ENCODE results near the gene SNCAIP.

DNA sequence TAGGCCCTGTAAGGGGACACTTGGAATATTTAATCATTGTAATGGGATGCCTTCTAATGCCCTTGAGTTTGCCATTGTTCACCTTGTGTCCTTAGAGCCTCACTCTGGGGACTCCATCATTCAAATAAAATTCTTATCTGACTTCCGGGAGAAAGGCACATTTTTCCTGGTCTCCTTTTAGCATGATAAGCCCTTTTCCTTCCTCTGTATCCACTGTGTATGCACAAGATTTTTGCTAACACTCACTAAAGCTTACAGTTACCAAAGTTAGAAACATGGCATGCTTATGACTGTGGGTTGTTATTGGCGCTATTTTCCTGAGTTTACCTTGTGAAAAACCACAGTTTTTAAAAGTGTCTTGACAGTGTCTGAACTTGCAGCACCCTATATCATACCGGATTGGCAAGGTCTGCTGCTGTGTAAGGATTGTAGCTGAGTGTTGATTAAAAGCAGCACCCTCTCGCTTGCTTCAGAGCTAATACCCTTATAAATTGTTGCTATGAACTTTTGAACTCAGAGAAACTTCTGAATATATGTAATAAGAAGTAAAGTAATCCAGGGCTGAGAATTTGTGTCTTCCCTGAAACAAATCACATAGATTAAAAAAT lies 46.4 kb downstream of the SNCAIP start:
- TF ChIP-seq POLR2AphosphoS5 (IDR thresholded peaks at IDR 0.05; ENCODE audit: low read depth) (no peak), SPI1 (IDR thresholded peaks at IDR 0.05; ENCODE audit: borderline replicate concordance, low read depth) (no peak)
- TF ChIP-seq, protein P1, sequence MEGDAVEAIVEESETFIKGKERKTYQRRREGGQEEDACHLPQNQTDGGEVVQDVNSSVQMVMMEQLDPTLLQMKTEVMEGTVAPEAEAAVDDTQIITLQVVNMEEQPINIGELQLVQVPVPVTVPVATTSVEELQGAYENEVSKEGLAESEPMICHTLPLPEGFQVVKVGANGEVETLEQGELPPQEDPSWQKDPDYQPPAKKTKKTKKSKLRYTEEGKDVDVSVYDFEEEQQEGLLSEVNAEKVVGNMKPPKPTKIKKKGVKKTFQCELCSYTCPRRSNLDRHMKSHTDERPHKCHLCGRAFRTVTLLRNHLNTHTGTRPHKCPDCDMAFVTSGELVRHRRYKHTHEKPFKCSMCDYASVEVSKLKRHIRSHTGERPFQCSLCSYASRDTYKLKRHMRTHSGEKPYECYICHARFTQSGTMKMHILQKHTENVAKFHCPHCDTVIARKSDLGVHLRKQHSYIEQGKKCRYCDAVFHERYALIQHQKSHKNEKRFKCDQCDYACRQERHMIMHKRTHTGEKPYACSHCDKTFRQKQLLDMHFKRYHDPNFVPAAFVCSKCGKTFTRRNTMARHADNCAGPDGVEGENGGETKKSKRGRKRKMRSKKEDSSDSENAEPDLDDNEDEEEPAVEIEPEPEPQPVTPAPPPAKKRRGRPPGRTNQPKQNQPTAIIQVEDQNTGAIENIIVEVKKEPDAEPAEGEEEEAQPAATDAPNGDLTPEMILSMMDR (IDR thresholded peaks at IDR 0.05; ENCODE audit: insufficient read depth, low read length): no peak
- TF ChIP-seq, protein P2, sequence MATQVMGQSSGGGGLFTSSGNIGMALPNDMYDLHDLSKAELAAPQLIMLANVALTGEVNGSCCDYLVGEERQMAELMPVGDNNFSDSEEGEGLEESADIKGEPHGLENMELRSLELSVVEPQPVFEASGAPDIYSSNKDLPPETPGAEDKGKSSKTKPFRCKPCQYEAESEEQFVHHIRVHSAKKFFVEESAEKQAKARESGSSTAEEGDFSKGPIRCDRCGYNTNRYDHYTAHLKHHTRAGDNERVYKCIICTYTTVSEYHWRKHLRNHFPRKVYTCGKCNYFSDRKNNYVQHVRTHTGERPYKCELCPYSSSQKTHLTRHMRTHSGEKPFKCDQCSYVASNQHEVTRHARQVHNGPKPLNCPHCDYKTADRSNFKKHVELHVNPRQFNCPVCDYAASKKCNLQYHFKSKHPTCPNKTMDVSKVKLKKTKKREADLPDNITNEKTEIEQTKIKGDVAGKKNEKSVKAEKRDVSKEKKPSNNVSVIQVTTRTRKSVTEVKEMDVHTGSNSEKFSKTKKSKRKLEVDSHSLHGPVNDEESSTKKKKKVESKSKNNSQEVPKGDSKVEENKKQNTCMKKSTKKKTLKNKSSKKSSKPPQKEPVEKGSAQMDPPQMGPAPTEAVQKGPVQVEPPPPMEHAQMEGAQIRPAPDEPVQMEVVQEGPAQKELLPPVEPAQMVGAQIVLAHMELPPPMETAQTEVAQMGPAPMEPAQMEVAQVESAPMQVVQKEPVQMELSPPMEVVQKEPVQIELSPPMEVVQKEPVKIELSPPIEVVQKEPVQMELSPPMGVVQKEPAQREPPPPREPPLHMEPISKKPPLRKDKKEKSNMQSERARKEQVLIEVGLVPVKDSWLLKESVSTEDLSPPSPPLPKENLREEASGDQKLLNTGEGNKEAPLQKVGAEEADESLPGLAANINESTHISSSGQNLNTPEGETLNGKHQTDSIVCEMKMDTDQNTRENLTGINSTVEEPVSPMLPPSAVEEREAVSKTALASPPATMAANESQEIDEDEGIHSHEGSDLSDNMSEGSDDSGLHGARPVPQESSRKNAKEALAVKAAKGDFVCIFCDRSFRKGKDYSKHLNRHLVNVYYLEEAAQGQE (IDR thresholded peaks at IDR 0.05; ENCODE audit: insufficient replicate concordance, low read depth): no peak
